Mesenchymal stem cell (in vitro differentiated cells and primary cell): Measurements from ENCODE around the gene SPAG8. TPM values are rescaled to one million over a fixed set of nuclear protein-coding genes. Genes with fewer than 3 reads are reported as not detected.
A peak's percentile ranks its signal among the peaks of the same experiment; 100 is the strongest.

Source experiments
- DNase-seq: peaks from one replicate; pipeline ENCODE4 v3.0.0-alpha.2; 2013
- H2AFZ ChIP-seq: one replicate; pipeline ENCODE4 v1.6.1; 2013; ENCODE audit warnings: low read depth, mild to moderate bottlenecking, control low read depth, inconsistent platforms, low read length, moderate library complexity
- H2AK5ac ChIP-seq: 2 replicates; pipeline ENCODE4 v1.6.1; 2013; ENCODE audit warnings: low read length, moderate library complexity, mild to moderate bottlenecking, inconsistent platforms; ENCODE audit not compliant: severe bottlenecking
- H2BK120ac ChIP-seq: one replicate; pipeline ENCODE4 v1.6.1; 2013; ENCODE audit warnings: low read depth, mild to moderate bottlenecking, inconsistent platforms, low read length, moderate library complexity
- H2BK12ac ChIP-seq, 2 experiments: one replicate each; pipeline ENCODE4 v1.6.1; 2013; ENCODE audit warnings: inconsistent platforms in 2 of 2, low read length in 2 of 2, mild to moderate bottlenecking in 2 of 2, moderate library complexity in 2 of 2, control low read depth in 1 of 2
- H2BK15ac ChIP-seq: one replicate; pipeline ENCODE4 v1.6.1; 2013; ENCODE audit warnings: mild to moderate bottlenecking, low read depth, inconsistent platforms; ENCODE audit not compliant: poor library complexity, severe bottlenecking
- H2BK5ac ChIP-seq: 2 replicates; pipeline ENCODE4 v1.6.1; 2013; ENCODE audit warnings: low read depth, mild to moderate bottlenecking, low read length, control low read depth, inconsistent platforms; ENCODE audit not compliant: poor library complexity, severe bottlenecking
- H3K14ac ChIP-seq, 2 experiments: one replicate each; pipeline ENCODE4 v1.6.1; 2013; ENCODE audit warnings: inconsistent platforms in 2 of 2, low read length in 2 of 2, control low read depth in 1 of 2, mild to moderate bottlenecking in 1 of 2, moderate library complexity in 1 of 2
- H3K18ac ChIP-seq, 2 experiments: one replicate each; pipeline ENCODE4 v1.6.1; 2013; ENCODE audit warnings: inconsistent platforms in 2 of 2, low read length in 2 of 2, control low read depth in 1 of 2, low read depth in 1 of 2, mild to moderate bottlenecking in 1 of 2
- H3K23ac ChIP-seq, 2 experiments: one replicate each; pipeline ENCODE4 v1.6.1; 2013; ENCODE audit warnings: inconsistent platforms in 2 of 2, low read length in 2 of 2, mild to moderate bottlenecking in 2 of 2, moderate library complexity in 2 of 2, control low read depth in 1 of 2
- H3K27ac ChIP-seq: 2 replicates; pipeline ENCODE4 v1.5.1; 2013; ENCODE audit warnings: mild to moderate bottlenecking, moderate library complexity, low read length, control low read depth, inconsistent platforms; ENCODE audit not compliant: poor library complexity, severe bottlenecking
- H3K27me3 ChIP-seq, 2 experiments: 2 replicates each; pipeline versions ENCODE4 v1.6.1 to v1.7.0; 2013; ENCODE audit warnings: low read length in 2 of 2, mild to moderate bottlenecking in 2 of 2, moderate library complexity in 2 of 2, control low read depth in 1 of 2, inconsistent platforms in 1 of 2; ENCODE audit not compliant: control insufficient read depth in 1 of 2, insufficient read depth in 1 of 2
- H3K36me3 ChIP-seq, 2 experiments: 2 replicates each; pipeline versions ENCODE4 v1.6.1 to v1.7.0; 2013; ENCODE audit warnings: low read length in 2 of 2, control low read depth in 1 of 2, inconsistent platforms in 1 of 2, low read depth in 1 of 2, mild to moderate bottlenecking in 1 of 2; ENCODE audit not compliant: insufficient read depth in 2 of 2, control insufficient read depth in 1 of 2
- H3K4ac ChIP-seq, 2 experiments: one replicate each; pipeline ENCODE4 v1.6.1; 2013; ENCODE audit warnings: inconsistent platforms in 2 of 2, low read length in 2 of 2, mild to moderate bottlenecking in 2 of 2, moderate library complexity in 2 of 2, control low read depth in 1 of 2, low read depth in 1 of 2
- H3K4me1 ChIP-seq: 2 replicates; pipeline ENCODE4 v1.6.1; 2013; ENCODE audit warnings: low read depth, low read length, control low read depth; ENCODE audit not compliant: control insufficient read depth, insufficient read depth
- H3K4me2 ChIP-seq: 2 replicates; pipeline ENCODE4 v1.6.1; 2013; ENCODE audit warnings: low read length, mild to moderate bottlenecking, inconsistent platforms; ENCODE audit not compliant: poor library complexity, severe bottlenecking
- H3K4me3 ChIP-seq, 2 experiments: 2 replicates each; pipeline versions ENCODE4 v1.5.1 to v1.7.0; 2013; ENCODE audit warnings: low read length in 2 of 2, mild to moderate bottlenecking in 2 of 2, control low read depth in 1 of 2, low read depth in 1 of 2; ENCODE audit not compliant: insufficient read depth in 1 of 2
- H3K79me1 ChIP-seq: replicated peaks from 2 replicates; pipeline ENCODE4 v1.6.1; 2013; ENCODE audit warnings: mild to moderate bottlenecking, control low read depth, low read length, inconsistent platforms; ENCODE audit not compliant: poor library complexity, severe bottlenecking
- H3K9ac ChIP-seq: 2 replicates; pipeline ENCODE4 v1.7.0; 2013; ENCODE audit warnings: mild to moderate bottlenecking, low read length, moderate library complexity
- H3K9me3 ChIP-seq: 2 replicates; pipeline ENCODE4 v1.7.0; 2013; ENCODE audit warnings: mild to moderate bottlenecking, low read length; ENCODE audit not compliant: control insufficient read depth
- H4K8ac ChIP-seq: one replicate; pipeline ENCODE4 v1.6.1; 2013; ENCODE audit warnings: inconsistent platforms, mild to moderate bottlenecking, low read length, moderate library complexity
- H4K91ac ChIP-seq: one replicate; pipeline ENCODE4 v1.6.1; 2013; ENCODE audit warnings: mild to moderate bottlenecking, low read length, inconsistent platforms
- WGBS: methylation state at CpG from one replicate; pipeline ENCODE4 v1.1.7; 2013; ENCODE audit warnings: mixed read lengths; 5-methylcytosine and 5-hydroxymethylcytosine counted together
- small RNA-seq: library from polyadenylated mRNA; stranded (forward); fragments of <200 nt; extraction: miRNeasy Mini kit (QIAGEN cat#:217004); gene quantifications from one replicate; pipeline ENCODE3, GENCODE V24; 2013; ENCODE audit warnings: low read depth

SPAG8 gene

DNA sequence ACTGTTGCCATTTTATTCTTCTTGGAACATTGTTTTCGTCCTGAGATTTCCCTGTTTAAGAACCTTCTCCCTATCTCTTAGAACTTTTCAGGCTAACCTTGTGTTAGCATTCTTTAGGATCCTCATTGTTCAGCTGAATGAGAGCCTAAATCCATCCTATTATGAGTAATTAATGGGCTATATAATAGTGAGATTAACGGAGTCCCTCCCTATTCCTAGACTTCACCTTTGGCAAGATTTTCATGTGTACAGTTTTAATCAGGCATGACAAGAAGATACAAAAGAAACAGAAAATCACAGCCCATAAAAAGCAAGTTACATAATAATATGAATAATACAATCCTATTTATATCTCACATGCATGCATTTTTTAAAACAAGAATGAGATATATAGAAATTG is 48.9 kb downstream of the SPAG8 start:
- Histone ChIP-seq H3K36me3 (no peaks in the 10 kb centered on the region), H2BK15ac (no peak overlapping the region), H4K8ac (no peak overlapping the region), H2BK5ac (no peak overlapping the region), H3K27me3 (no peaks in the 10 kb centered on the region), H3K4me2 (no peak overlapping the region), H2AK5ac (no peak overlapping the region), H2BK12ac (no peak overlapping the region), H3K4me3 (no peak overlapping the region), H3K79me1 (peaks cover 9% of the 10 kb centered on the region), H2AFZ (no peak overlapping the region), H3K14ac (no peak overlapping the region), H3K27ac (no peak overlapping the region), H3K4me1 (peaks cover 4% of the 10 kb centered on the region), H3K4ac (no peak overlapping the region), H3K18ac (no peak overlapping the region), H4K91ac (no peak overlapping the region), H2BK120ac (no peak overlapping the region), H3K9me3 (no peaks in the 10 kb centered on the region), H3K23ac (no peak overlapping the region), H3K9ac (no peak overlapping the region)
- 100% methylated on average over 1 of the region's 2 CpGs for WGBS
- no peak for DNase-seq

DNA sequence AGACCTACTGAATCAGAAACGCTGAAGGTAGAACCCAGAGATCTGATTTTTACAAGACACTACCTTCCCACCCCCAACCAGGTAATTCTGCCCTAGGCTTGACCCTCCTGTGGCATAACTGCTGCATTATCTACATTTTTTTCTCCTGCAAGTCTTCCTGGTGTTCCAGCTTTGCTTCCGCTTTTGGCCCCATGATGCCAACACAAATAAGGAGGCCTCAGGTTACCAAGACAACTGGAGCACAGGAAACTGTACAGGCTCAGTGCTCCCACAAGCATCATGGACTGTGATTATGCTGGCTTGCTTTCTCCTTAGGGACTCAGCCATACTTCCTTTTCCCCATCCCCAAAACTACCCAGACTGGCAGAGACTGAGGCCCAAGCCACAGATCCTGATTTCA is 51.4 kb downstream of the SPAG8 start:
- Histone ChIP-seq H2BK120ac (no peak overlapping the region), H3K23ac (no peak overlapping the region), H3K18ac (no peak overlapping the region)

DNA sequence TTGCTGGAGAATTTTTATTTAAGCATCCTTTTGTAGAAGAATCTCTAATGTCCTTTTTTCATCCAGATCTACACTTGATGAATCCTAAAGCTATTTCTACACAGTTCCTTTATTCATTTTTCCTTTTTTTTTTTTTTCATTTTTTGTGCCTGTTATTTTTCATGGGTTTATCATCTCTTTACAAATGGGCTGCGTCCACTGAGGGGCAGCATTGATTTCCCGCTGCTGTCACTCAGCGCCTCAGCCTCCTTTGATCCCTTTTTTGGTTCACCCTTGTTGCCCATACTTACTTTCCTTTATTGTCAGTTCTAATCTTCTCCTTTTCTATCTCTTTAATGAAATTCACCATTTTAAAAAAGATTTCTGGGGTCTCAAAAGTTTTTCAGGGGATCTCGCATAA is 52.3 kb downstream of the SPAG8 start:
- H2AK5ac ChIP-seq, result no peak overlapping the region
- no peak overlapping the region for H4K91ac ChIP-seq
- peaks cover 16% of the 10 kb centered on the region for H3K79me1 ChIP-seq
- H2BK15ac ChIP-seq, result no peak overlapping the region
- no peak overlapping the region for H3K4me2 ChIP-seq
- 96% methylated on average over 4 of the region's 4 CpGs for WGBS
- no peak overlapping the region for H3K23ac ChIP-seq
- no peak overlapping the region for H3K4ac ChIP-seq
- no peaks in the 10 kb centered on the region for H3K27me3 ChIP-seq
- no peak overlapping the region for H3K14ac ChIP-seq
- H3K4me3 ChIP-seq, result no peak overlapping the region
- H3K18ac ChIP-seq, result no peak overlapping the region
- H4K8ac ChIP-seq, result no peak overlapping the region
- H2AFZ ChIP-seq, result no peak overlapping the region
- no peak overlapping the region for H3K27ac ChIP-seq
- peaks cover 6% of the 10 kb centered on the region in 2 experiments for H3K36me3 ChIP-seq
- H2BK5ac ChIP-seq, result no peak overlapping the region
- H3K9ac ChIP-seq, result no peak overlapping the region
- no peaks in the 10 kb centered on the region for H3K9me3 ChIP-seq
- peaks cover 13% of the 10 kb centered on the region for H3K4me1 ChIP-seq
- H2BK12ac ChIP-seq, result no peak overlapping the region
- no peak for DNase-seq
- no peak overlapping the region for H2BK120ac ChIP-seq

More for the DNA sequence above, 51.4 kb downstream of the SPAG8 start:
- Histone ChIP-seq H3K14ac (no peak overlapping the region), H3K4me3 (no peak overlapping the region), H3K36me3 (peaks cover 0 to under 1% of the 10 kb centered on the region in 2 experiments), H3K4me1 (peaks cover 12% of the 10 kb centered on the region), H4K91ac (no peak overlapping the region), H3K4me2 (no peak overlapping the region), H2BK5ac (no peak overlapping the region), H3K27me3 (no peaks in the 10 kb centered on the region), H3K9me3 (no peaks in the 10 kb centered on the region), H3K79me1 (peaks cover 13% of the 10 kb centered on the region), H2BK12ac (no peak overlapping the region), H3K27ac (peak overlapping the region; percentile 56), H2AK5ac (no peak overlapping the region), H3K9ac (no peak overlapping the region), H2BK15ac (no peak overlapping the region), H4K8ac (no peak overlapping the region), H3K4ac (no peak overlapping the region), H2AFZ (no peak overlapping the region)
- DNase-seq, result no peak
- WGBS, result 96% methylated on average over 2 of the region's 2 CpGs

Small RNAs within 50 kb of the gene (small RNA-seq; reads per million reads assigned to genes)
- gene HINT2, result not detected
